Retina (tissue), 1 donor: Measurements from ENCODE around the gene SMG1.

Source experiments
- DNase-seq: peaks from one replicate; pipeline ENCODE4 v3.0.0-alpha.2; 2016

Gene SMG1

DNA sequence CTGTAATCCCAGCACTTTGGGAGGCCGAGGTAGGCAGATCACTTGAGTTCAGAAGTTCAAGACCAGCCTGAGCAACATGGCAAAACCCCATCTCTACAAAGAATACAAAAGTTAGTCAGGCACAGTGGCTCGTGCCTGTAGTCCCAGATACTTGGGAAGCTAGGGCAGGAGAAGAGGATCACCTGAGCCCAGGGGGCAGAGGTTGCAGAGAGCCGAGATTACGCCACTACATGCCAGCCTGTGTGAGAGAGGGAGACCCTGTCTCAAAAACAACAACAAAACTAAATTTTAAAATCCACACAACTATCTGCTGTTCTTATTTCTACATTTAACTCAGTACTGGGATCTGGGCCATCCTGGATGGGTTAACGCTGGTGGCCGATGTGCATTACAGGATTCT is 83.6 kb downstream of the SMG1 start:
- DNase-seq = no peak

DNA sequence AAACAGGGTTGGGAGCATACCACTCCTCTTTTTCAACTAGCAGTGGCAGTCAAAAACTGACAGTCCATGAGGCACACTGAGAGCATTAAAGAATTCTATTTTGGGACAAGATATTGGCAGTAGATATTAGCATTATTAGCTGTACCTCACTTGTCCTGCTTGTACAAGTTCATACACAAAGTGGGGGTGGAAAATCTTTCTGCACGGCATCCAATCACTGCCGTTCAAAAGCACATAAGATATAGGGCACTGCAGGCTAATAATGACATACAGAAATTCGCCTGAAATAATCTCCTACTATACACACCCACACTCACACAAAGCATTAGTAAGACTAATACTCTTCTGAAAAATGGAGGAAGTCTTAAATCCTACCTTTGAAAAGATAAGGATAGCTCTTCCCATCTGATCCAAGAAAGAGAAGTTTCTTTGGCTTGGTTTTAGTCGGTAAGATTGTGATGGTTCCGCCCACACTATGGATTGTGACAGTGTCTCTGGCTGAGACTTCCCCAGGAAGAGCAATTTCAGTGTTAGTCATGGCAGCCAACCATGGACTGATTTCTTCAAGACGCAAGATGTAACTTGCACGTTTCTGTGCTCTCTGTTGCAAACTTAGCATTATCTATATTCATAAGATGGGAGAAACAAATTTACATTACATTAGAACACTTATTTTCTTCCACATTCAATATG is 84.2 kb downstream of the SMG1 start:
- DNase-seq = no peak

GRCh38 chr16:18839555-18839954 is 86.7 kb downstream of the SMG1 start:
- DNase-seq = no peak

DNA sequence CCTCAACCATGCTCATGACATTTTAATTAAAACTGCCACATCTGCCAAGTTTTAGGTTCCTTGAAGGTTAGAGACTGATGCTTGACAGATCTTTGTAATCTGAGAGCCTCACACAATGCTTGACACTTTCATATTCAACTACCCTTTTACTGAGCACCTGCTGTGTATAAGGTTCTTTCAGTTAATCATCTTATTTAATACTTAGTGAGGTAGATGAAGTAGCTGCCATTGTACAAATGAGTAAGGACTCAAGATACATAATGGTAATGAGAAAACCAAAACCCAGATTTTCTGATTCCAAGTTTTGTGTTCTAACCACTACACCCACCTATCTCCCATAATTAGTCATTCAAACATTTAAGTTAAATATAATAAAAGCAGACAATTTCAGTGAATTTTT is 89.5 kb downstream of the SMG1 start:
- no peak for DNase-seq

DNA sequence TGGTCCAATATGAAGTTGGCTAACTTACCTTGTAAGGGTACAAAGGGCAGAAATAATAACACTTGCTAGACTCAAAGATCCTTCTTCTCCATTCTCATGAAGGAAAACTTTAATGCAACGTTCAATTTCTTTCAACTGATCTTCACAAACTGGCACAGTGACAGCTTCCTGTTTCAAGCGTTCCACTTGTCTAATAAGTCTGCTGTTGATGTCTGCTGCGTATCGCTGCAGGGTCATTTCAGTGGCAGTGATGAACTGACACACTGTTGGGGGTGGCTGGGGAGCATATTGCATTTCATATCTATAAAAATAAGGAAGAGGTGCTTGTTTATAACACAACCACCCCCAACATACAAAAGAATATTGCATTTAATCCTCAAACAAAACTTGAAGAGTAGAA is 91.3 kb downstream of the SMG1 start:
- no peak for DNase-seq

GRCh38 chr16:18833707-18834505 is 92.3 kb downstream of the SMG1 start:
- DNase-seq = no peak

DNA sequence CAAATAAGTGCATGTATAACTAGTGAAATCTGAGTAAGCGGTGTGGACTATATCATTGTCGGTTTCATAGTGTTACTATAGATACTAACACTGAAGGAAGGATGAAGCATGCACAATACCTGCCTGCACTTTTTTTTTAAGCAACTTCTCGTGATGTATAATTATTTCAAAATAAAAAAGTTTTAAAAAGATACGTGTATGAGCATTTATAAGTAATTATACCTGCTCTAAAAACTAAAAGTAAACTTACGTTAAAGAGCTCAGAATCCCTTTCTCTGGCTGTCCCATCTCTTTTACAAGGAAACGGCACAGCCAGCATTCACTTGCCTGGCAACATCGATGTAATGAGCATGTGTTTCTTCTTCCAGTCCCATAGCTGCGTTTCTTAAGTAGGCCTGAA is 93.6 kb downstream of the SMG1 start:
- DNase-seq = no peak

- no peak for DNase-seq
Measured at GRCh38 chr16:18832006-18832405, 94.2 kb downstream of the SMG1 start.

DNA sequence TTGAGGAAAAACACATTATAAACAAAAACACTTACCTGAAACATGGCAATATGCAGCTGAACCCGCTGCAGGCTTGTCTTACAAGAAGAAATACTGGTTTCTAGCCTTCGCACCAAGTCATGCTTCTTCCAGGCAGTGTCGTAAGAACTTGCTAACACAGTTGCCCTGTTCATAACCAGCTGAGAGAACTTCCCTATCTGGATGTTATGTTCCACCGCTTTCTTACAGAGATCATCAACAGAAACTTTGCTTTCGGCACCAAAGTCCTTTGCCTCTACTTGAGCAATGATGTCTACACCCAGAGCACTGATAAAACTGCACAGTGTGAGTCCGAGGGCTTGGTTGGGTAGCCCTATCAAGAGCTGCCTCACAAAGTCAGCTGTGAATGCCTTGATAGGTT is 97.0 kb downstream of the SMG1 start:
- DNase-seq = no peak

DNA sequence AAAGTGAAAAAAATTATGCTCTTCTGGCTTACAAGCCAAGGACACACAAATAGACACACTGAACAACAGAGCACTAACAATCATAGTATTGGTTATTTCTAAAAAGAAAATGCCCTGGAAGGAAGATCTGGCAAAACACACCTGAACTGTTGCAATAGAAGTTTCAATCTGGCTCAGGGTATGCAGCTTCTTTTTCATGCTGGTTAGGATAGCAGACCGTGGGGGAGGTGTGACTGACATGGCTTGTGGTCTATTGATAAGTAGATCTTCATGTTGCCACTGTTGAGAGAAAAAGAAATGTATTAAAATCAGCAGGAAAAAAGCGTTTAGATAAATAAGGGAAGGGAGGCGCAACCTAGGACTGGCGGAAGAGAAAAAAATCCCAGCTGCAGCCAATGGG is 98.3 kb downstream of the SMG1 start:
- no peak for DNase-seq

DNA sequence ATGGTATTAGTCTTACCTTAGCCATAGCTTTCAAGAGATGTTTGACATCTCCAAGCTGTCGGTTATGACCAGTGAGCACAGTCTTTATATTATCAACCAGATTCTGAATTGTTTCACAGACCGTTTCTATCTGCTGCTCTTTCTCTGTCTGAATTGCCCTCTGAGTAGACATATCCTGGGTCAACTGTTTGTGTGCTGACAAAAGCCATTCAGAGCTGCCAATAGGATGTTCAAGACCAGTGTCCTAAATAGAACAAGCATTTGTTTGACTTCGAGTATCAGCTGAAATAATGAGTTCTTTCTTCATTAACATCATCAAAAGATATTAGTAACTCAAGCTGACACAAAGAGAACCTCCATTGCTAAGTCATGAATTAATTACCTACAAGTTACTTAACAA is 109.9 kb downstream of the SMG1 start:
- no peak for DNase-seq

- no peak for DNase-seq
Measured at GRCh38 chr16:18811925-18812324, 114.3 kb downstream of the SMG1 start.

DNA sequence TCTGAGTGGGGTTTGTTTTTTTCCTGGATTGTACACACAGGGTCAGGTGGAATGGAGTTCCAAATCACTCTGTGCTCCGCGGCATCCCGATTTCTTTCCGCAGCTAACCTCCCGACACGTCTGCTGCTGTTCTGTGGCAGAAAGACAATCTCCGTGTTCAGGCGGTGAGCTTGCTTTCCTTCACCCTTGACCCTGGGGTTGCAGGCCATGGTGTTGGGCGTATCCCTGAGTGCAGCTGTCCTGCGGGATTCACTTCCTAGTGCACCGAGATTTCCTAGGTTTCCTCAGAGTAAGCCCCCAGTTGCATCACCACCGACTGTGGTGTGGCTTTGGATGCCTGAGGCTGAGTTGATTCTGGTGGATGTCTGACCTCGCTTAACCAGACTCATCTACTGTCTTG is 117.0 kb downstream of the SMG1 start:
- DNase-seq = no peak

GRCh38 chr16:18805257-18805773 is 120.9 kb downstream of the SMG1 start:
- no peak for DNase-seq

GRCh38 chr16:18804540-18804939 is 121.7 kb downstream of the SMG1 start:
- DNase-seq = no peak

DNA sequence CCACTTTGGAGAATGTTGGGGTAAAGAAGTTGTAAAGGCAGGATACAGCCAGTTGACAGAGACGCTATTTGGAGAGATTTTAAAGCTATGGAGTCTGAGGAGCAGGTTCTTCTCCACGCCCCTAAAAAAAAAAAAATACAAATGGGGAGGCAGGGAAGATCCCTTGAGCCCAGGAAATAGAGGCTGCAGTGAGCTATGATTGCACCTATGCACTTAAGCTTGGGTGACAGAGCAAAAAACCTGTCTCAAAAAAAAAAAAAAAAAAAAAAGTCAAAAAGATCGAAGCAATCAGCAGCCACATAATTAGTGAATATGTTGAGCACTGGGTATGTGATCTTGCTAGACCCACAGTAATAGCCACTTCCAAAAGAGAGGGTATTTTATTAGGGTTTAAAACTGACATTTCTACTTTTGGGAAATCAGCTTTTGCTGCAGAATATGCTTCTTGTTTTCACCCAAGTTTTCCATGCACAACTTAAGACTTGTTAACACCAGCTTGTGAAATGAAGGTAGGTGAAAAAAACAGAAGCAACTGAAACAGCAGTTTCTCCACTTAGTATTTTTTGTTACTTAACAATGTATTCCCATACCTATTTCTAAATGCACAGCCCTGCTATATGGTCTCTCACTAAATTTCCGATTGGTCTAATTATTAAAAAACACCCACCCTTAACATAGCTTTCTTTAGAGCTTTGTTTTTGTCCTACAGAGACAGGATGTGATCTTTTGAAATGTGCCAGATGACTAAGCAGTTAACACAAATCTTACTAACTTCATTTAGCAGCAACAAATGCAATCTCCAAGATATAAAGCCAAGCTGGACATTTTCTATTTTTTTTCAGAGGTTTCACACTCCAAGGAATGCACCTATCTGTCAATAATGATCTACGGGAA is 122.4 kb downstream of the SMG1 start:
- DNase-seq = no peak

DNA sequence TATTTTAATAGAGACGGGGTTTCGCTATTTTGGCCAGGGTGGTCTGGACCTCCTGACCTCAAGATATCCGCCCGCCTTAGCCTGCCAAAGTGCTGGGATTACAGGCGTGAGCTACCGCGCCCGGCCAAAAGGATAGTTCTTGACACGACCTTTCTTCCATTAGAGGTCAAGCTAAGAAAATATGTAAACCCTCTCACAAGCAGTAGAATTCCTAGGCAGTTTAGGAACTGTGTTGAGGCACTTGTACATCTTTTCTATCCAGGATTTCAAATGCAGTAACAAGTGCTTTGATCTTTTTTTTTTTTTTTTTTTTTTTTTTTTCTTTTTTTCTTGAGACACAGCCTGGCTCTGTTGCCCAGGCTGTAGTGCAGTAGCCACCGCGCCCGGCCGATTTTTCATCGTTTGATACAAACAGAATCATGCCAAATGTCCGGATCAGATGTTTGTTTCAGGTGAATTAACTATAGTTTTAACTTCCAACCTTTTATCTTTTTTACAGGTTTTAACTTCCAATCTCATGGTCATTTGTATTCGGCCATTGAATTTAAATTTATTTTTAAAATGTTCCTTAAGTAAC is 123.4 kb downstream of the SMG1 start:
- no peak for DNase-seq

DNA sequence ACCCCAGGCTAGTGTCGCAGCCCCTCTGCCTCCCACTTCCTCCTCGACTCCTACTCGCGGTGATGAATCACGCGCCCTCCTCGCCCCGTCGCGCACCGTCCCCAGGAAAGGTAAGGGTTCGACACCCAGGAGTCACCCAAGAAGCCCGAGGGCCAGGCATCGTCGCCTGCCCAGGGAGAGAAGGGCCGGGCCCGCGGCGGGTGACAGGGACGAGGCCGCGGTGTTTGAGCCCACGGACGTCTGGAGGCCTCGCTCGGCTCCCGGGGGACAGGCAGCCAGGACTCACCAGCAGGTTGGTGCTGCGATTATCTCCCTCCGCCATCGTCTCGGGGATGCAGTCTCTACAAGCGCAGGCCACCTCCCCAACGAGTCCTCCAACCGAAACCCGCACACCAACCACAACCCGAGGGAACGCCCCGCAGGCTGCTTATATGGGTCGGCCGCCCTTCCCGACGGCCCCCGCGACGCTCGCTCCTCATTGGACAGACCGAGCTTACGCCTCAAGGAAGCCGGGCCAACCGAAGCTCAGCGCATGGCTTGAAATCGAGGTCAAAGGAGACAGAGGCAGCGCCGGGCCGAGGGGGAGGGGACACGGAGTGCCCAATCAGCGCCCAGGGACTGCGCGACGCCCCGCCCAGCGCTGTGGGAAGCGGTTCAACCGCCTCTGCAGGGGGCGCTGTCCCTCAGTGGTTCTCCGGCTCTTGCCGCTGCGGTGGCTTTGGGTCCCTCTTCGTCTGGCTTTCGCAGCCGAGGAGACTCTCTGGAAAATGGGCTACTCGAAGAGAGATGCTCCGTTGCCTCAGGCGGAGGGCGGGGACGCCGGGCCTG is 124.8 kb downstream of the SMG1 start, which contains the start of gene ARL6IP1:
TSS of gene ARL6IP1 (minus strand) at position 405 of the 828 bp plus-strand sequence. CDS start at position 322, 83 bp downstream.
- DNase-seq = peak; percentile 100

DNA sequence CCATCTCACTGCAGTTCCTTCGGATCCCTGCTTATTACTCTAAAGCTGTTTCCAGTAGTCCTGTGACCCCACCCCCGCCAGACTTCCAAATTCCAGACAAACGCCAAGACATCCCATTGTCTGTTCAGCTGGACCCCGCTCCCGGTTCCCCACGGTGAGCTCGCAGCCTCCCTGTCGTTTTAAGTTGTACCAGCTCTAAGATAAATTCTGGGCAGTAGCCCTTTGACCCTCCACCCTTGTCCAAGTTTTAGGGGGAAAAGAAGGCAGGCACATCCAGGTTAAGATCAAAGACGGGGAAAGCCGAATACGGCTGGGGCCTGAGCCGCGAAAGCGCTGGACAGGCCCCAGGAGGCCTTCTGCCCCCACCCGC is 125.4 kb downstream of the SMG1 start:
- peak; percentile 57 for DNase-seq

GRCh38 chr16:18800293-18800692 is 125.9 kb downstream of the SMG1 start:
- DNase-seq = no peak

- DNase-seq = no peak
Measured at GRCh38 chr16:18799500-18799899, 126.7 kb downstream of the SMG1 start.

DNA sequence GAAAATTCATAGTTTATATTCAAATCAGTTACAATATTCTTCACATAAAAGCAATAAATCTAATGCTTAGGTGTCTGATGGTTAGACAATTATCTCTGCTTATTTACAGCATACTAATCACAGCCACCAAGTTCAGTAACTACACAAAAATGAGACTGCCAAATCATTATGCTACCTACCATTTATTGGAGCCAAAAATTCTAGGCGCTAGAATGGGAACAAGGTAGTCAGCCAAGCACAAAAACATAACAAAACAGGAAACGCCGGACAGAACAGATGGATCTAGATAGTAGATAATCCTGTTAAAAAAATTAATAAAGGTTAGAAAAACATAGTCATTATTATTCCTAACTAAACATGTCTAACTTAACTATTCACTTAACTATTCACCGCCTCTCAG is 128.5 kb downstream of the SMG1 start:
- DNase-seq = no peak
